Epithelial cell of esophagus (primary cell): ENCODE data around the gene CCDC180.
"Not testable (repeated sequence)": the region's sequence is repeated elsewhere in the genome, so short reads cannot be mapped to it uniquely, and the experiment has no call there.

Experiments
- DNase-seq: peaks from one replicate; pipeline ENCODE4 v3.0.0; 2010; ENCODE audit warnings: low read depth
- H3K4me3 ChIP-seq: 2 replicates; pipeline ENCODE4 v1.5.1; 2011; ENCODE audit warnings: mild to moderate bottlenecking, low read length, control low read depth
- TF ChIP-seq, protein P1 (sequence below): IDR thresholded peaks from 2 replicates; pipeline ENCODE4 v1.5.1; 2011; ENCODE audit warnings: low read depth, mild to moderate bottlenecking, low read length, control low read depth, inconsistent platforms; ENCODE audit not compliant: insufficient read depth; ENCODE audit errors: missing control alignments

The CCDC180 gene

DNA sequence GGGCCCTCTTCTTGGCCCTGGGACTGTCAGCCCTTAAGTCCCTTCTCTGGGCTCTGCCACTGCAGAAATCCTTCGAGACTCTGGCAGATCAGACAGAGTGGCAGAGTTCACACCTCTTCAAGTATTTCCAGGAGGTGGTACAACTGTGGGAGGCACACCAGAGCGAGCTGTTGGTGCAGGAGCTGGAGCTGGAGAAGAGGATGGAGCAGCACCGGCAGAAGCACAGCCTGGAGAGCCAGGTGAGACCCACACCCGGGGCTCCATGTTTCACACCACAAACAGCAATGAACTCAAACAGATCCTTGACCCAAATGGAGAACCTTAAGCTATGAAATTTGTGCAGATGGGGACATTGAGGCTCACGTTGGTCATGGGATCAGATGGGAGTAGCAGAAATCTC lies 17.5 kb downstream of the CCDC180 start:
- TF ChIP-seq, protein P1, sequence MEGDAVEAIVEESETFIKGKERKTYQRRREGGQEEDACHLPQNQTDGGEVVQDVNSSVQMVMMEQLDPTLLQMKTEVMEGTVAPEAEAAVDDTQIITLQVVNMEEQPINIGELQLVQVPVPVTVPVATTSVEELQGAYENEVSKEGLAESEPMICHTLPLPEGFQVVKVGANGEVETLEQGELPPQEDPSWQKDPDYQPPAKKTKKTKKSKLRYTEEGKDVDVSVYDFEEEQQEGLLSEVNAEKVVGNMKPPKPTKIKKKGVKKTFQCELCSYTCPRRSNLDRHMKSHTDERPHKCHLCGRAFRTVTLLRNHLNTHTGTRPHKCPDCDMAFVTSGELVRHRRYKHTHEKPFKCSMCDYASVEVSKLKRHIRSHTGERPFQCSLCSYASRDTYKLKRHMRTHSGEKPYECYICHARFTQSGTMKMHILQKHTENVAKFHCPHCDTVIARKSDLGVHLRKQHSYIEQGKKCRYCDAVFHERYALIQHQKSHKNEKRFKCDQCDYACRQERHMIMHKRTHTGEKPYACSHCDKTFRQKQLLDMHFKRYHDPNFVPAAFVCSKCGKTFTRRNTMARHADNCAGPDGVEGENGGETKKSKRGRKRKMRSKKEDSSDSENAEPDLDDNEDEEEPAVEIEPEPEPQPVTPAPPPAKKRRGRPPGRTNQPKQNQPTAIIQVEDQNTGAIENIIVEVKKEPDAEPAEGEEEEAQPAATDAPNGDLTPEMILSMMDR, result no peak
- DNase-seq, result no peak
- no peak overlapping the region for H3K4me3 ChIP-seq

DNA sequence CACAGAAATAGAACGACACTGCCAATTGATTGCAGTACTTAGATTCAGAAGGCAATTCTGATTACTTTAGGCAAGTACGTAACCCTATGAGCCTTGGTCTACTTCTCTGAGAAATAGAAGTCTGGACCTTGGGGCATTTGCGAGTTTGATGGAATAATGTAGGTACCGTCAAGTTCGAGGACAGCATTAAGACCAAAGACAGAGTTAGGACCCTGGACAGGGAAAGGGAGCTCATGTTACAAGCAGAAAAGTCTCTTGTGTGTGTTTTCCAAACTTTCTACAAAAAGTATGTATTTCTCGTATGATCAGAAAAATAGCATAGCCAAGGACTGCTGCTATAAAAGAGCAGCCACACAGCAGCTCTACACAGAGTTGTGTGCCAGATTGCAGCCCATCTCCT lies 20.1 kb downstream of the CCDC180 start:
- H3K4me3 ChIP-seq, result no peak overlapping the region
- TF ChIP-seq, protein P1, result no peak
- no peak for DNase-seq

DNA sequence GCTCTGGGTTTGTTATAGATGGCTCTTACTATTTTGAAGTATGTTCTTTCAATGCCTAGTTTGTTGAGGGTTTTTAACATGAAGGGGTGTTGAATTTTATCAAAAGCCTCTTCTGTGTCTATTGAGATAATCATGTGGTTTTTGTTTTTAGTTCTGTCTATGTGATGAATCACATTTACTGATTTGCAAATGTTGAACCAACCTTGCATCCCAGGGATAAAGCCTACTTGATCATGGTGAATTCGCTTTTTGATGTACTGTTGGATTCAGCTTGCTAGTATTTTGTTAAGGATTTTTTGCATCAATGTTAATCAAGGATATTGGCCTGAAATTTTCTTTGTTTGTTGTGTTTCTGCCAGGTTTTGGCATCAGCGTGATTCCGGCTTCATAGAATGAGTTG lies 25.5 kb downstream of the CCDC180 start:
- DNase-seq, result no peak
- H3K4me3 ChIP-seq, result no peak overlapping the region
- TF ChIP-seq, protein P1, result no peak

DNA sequence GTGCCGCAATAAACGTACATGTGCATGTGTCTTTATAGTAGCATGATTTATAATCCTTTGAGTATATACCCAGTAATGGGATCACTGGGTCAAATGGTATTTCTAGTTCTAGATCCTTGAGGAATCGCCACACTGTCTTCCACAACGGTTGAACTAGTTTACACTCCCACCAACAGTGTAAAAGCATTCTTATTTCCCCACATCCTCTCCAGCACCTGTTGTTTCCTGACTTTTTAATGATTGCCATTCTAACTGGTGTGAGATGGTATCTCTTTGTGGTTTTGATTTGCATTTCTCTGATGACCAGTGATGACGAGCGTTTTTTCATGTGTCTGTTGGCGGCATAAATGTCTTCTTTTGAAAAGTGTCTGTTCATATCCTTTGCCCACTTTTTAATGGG lies 28.2 kb downstream of the CCDC180 start:
- DNase-seq, result not testable (repeated sequence)

DNA sequence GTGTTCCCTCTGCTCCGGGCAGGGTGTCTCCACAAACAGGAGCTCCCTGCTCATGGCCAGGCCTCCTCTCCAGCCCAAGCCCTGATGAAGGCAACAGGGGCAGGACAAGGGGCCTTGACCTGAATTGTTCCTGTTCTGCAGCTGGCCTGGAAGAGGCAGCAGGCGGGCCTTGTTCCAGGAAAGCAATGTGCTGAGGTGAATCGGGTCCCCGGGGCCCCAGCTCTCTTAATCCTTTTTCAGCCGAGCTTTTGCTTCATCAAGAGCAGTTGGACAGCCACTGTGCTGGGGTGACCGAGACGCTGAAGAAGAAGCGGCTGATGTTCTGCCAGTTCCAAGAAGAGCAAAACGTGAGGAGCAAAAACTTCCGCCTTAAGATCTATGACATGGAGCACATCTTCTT lies 41.4 kb downstream of the CCDC180 start:
- TF ChIP-seq, protein P1, result no peak

More for the DNA sequence above, 28.2 kb downstream of the CCDC180 start:
- H3K4me3 ChIP-seq, result not testable (repeated sequence)

DNA sequence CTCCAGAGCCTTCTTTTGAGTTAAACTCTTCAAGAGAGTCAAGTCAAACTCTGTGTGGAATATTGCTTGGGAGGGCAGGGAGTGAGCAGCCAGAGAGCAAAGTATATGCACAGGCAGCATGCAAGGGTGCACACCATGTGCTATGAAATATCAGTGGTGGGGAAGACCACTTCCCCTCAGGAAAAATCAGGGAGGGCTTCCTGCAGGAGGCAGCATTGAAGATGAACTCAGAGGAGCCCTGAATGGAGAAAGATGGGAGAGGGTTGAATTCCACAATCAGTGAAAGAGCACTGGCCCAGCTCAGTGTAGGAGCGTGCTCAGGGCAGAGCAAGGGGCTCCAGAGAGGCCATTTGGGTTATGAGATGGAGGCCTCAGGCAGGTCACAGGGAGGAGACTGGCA lies 41.9 kb downstream of the CCDC180 start:
- H3K4me3 ChIP-seq, result no peak overlapping the region
- TF ChIP-seq, protein P1, result no peak
- no peak for DNase-seq

More for the DNA sequence above, 41.4 kb downstream of the CCDC180 start:
- H3K4me3 ChIP-seq, result no peak overlapping the region
- DNase-seq, result no peak

DNA sequence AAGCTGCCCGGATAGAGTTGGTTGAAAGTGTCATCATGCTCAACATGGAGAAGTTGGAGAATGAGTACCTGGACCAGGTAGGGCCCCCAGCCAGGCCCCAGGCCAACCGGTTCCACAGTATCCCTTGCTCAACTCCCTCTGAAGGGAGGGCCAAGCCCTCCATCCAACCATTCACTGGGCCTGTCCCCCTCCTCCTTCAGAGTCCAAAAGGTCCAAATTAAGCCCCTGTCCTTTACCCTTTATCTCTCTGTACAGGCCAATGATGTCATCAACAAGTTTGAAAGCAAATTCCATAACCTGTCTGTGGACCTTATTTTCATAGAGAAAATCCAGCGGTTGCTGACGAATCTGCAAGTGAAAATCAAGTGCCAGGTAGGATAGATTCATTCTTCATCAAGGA lies 47.2 kb downstream of the CCDC180 start:
- TF ChIP-seq, protein P1, result no peak
- DNase-seq, result no peak
- H3K4me3 ChIP-seq, result no peak overlapping the region

DNA sequence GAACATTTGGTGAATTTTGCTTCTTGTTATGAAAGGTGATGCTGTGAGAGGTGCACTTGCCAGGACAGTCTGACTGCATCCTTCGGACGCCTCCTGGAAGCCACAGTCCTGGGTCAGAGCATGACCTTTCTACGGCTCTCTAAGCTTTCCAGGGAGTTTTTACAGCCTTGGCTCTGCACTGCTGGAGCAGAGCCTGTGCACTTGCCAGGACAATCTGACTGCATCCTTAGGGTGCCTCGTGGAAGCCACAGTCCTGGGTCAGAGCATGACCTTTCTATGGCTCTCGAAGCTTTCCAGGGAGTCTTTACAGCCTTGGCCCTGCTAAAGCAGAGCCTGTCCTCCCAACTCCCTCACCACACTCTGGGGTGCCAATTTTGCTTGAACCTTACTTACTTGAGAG lies 49.6 kb downstream of the CCDC180 start:
- TF ChIP-seq, protein P1, result no peak
- H3K4me3 ChIP-seq, result no peak overlapping the region
- no peak for DNase-seq
